GM21529 (cell line): ENCODE data around the gene RRM1.
A peak's percentile ranks its signal among the peaks of the same experiment; 100 is the strongest.
"Not testable (repeated sequence)": the region's sequence is repeated elsewhere in the genome, so short reads cannot be mapped to it uniquely, and the experiment has no call there.

ENCODE experiments used
- ATAC-seq: cut with Tn5 transposase; IDR thresholded peaks from one replicate; pipeline ENCODE4 v1.9.1; 2021; ENCODE audit not compliant: unreplicated experiment

RRM1 gene

DNA sequence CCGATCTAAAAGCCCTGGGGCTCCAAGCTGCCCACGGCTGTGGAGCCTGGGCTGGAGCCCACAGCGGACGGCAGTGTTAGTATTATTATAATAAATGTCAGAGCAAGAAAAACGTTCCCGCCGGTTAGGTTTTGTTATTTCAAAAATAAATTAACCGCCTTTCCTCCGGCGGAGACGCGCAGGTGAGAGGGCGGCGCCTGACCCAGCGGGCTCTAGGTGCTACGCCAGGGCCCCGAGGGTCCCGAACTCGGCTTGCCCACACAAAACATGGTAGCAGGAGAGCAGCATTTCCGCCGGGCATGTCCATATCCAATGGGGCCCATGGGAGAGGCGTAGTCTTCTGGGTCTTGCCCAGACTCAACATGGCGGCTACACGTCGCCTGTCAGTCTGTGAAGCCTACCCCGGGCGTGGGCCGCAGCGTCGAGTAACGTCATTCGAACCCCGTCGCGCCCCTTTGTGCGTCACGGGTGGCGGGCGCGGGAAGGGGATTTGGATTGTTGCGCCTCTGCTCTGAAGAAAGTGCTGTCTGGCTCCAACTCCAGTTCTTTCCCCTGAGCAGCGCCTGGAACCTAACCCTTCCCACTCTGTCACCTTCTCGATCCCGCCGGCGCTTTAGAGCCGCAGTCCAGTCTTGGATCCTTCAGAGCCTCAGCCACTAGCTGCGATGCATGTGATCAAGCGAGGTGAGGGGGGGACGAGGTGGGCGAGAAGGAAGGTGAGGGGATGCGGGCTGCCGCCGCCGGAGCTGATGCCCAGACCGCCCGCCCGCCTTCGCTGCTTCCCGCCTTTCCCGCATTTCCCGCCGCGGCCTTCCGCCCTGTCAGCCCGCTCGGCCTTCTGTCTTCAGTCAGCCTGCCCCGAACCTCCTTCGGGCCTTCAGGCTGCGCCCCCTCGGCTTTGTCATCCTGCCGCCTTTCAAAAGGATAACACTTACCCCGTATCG is at the start of gene RRM1:
TSS of gene RRM1 (plus strand) at position 452 of the 944 bp plus-strand sequence. CDS start at position 666, 214 bp downstream.
- ATAC-seq = peak; percentile 95

DNA sequence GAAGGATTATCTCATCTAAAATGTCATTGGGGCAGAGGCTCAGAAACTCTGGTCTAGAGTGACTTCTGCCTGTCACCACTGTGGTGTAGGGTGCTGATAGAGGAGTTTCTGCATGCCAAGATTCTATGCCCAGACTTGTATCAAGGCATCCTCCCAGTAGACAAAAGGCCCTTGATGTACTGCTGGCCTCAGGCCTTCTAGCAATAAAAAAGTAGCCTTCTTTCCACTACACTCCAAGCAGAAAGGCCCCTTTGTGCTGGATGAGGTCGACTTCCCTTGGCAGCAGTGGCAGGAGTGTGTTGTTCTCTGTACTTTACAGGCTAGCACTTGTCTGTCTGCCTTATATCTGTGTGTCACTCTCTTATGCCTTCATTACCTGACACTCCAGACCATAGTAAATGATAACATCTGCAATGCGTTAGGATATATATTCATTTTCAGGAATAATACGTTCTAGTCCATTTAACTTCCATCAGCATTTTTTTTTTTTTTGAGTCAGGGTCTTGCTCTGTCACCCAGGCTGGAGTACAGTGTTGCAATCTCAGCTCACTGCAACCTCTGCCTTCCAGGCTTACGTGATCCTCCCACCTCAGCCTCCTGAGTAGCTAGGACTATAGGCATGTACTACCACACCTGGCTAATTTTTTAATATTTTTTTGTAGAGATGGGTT is 49.5 kb upstream of the RRM1 start:
- ATAC-seq = no peak

DNA sequence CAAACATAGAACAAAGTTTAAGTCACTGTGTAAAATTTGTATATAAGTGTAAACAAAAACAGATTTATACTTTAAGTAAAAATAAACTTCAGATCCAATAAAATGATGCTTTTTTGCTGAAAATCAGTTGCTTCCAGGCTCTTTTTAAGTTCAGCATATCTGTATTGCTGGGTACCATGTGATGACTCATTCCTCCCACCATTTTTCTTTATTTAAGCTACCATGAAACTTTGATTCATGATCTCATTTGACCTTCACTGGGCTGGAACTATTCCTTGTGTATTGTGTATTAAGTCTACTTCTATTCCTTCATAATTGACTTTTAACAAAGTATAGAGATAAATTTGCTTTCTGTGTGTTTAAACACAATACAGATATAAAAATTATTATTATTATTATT is 46.3 kb upstream of the RRM1 start:
- no peak for ATAC-seq

DNA sequence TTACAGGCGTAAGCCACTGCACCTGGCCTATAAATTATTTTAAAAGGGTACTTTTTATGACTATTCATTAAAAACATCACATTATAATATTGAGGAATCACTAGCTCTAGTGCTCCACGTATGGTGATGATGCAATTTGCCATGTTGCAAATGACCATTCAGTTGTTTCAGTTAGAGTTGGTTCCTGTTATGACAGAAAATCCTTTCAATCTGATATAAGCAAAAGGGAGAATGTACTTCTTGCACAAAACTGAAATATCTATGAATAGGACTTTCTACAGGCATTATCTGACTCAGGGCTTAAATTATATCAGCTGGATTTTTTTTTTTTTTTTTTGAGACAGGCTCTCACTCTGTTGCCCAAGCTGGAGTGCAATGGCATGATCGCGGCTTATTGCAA is 45.6 kb upstream of the RRM1 start:
- ATAC-seq = no peak

DNA sequence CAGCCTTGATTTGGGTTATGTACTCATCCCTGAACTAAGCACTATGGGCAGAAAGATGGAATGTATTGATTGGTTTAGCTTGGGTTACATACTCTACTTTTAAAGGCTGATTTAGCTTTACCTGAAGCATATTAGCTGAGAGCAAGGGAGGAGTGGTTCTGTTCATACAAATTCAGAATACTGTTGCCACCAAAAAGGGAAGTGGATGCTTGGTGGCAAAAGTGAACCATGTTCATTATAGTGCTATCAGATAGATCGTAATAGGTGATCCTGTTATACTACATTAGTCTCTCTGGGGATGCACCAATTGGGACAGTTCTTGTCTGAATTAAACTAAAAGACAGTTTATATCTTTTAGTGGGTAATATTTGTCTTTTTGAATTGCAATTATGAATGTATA is 44.5 kb upstream of the RRM1 start:
- no peak for ATAC-seq

DNA sequence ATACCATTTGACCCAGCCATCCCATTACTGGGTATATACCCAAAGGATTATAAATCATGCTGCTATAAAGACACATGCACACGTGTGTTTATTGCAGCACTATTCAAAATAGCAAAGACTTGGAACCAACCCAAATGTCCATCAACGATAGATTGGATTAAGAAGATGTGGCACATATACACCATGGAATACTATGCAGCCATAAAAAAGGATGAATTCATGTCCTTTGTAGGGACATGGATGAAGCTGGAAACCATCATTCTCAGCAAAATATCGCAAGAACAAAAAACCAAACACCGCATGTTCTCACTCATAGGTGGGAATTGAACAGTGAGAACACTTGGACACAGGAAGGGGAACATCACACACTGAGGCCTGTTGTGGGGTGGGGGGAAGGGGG is 41.4 kb upstream of the RRM1 start:
- ATAC-seq = not testable (repeated sequence)

DNA sequence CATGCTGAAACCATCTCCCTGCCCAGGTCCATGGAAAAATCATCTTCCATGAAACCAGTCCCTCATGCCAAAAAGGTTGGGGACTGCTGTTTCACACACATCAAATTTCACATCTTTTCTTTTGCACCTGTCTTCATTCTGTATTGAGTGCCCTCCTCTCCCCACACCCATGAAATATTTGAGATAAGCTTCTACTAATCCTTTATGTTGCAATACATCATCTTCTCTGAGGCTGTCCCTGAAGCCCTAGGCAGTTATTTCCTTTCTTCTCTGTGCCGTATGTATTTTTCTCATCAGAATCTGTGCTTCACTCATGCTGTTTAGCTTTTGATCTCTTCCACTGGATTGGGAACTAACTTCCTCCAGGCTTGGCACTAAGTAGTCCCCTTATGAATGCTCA is 40.0 kb upstream of the RRM1 start:
- ATAC-seq = no peak

DNA sequence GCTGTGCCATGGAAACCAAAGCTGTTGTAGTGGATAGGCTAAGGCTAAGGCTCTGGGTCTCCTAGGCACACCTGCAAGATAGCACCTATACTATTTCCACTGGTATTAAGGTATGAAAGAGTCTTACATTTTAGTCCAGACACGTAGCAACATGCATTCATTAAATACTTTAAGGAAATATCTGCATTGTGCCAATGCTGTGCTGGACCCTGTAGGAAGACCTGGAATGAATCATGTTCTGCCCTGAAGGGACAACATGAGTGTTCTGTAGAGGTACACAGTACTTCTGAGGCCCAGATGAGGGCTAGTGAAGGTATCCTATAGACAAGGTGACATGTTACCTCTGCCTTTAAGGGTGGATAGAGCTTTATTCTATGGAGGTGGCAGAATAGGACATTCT is 35.2 kb upstream of the RRM1 start:
- ATAC-seq = no peak

DNA sequence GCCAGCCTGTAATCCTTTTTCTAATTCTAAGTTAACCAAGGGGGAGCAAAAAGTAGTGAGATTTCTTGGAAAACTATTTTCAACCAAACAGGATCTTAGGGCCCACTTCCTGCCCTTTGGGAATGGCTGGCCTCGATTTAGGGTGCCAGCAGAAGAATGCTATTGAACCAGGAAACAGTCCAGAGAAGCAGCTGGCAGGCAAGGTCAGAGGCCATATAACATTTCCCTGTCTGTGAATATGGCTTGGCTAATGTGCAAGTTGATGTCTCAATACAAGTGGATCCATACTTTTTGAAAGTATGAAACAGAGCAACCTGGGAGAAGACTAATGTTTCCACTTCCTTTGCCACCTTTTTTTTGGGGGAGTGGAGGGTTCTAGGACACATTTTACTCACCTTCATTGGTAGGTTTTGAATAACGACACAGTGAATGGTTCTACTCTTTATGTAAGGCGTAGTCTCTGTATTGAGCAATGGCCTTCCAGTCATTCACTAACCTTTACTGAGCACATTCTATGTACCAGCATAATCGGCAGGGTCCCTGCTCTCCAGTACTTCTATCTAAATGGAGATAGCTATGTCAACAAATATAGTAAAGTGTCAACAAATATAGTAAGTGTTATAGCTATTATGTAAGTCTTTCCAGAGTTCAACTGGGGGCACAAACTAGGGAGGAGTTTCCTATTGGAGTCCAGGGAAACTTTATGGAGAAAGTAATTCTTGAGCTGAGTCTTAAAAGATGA is 34.2 kb upstream of the RRM1 start:
- no peak for ATAC-seq

DNA sequence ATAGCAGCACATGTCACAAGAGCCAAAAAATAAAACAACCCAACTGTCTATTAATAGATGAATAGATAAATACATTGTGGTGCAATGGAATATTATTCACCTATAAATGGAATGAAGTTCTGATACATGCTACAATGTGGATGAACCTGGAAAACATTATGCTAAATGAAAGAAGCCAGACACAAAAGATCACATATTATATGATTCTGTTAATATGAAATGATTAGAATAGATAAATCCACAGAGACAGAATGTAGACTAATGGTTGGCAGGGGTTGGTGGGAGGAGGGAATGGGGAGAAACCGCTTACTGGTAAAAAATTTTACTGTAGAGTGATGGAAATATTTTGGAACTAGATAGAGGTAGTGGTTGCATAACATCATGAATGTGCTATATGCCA is 32.9 kb upstream of the RRM1 start:
- no peak for ATAC-seq

DNA sequence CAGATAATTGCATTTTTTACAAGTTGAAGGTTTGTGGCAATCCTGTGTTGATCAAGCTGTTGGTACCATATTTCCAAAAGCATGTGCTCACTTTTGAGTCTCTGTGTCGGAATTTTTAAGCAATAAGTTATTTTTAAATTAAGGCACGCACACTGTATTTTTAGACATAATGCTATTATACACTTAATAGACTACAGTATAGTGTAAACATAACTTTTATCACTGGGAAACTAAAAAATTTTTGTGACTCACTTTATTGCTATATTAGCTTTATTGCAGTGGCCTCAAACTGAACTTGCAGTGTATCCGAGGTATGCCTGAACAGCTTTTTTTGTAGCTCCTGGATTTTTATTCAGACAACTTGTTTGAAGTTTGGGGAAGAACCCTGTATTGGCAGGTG is 31.3 kb upstream of the RRM1 start:
- no peak for ATAC-seq

DNA sequence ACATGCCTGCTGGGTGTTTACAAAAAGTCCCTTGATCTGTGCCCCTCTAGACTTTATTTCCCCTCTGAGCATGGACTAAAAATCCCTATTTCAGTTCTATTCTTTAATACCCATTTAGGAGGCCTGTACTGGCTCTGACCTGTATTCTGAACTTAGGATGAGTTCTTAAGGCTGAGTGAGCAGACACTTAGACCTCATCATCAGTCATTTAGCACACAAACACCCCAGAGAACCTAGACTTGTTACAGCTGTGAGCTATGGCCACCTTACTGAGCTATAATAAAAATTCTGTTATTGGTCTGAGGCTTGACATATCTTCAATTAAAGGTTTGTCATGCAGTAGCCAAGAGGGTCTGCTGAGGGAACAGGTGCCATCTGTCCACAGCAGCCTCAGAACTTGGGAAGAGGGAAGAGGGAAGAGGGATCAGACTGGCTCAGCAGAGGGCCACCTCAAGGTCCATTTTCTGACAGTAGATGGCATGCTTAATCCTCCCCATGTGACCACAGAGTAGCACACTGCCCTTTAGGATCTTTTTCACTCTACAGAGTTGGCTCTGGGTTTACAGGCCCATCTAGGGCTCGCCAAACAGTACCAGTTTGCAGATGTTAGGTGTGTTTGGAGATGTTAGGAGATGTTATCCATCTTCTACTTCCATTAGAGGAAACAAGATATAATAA is 30.2 kb upstream of the RRM1 start:
- ATAC-seq = no peak

DNA sequence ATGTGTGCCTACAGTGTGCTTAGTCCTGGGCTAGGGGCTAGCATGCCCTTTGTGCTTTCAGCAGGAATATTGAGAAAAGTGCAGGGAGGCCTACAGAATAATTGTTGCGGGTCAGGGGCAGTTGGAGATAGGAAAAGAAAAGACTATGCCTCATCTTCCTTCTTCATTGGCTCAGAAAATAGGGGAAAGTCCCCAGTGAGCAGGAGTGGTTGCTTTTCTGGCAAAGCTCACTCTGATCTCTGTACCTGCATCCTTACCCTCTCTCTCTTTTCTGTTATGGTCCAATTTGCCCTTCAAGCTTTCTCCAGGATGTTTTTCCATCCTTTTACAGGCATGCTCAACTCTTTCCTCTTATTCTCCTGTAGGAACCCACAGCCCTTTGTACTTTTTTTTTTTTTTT is 29.5 kb upstream of the RRM1 start:
- ATAC-seq = no peak

DNA sequence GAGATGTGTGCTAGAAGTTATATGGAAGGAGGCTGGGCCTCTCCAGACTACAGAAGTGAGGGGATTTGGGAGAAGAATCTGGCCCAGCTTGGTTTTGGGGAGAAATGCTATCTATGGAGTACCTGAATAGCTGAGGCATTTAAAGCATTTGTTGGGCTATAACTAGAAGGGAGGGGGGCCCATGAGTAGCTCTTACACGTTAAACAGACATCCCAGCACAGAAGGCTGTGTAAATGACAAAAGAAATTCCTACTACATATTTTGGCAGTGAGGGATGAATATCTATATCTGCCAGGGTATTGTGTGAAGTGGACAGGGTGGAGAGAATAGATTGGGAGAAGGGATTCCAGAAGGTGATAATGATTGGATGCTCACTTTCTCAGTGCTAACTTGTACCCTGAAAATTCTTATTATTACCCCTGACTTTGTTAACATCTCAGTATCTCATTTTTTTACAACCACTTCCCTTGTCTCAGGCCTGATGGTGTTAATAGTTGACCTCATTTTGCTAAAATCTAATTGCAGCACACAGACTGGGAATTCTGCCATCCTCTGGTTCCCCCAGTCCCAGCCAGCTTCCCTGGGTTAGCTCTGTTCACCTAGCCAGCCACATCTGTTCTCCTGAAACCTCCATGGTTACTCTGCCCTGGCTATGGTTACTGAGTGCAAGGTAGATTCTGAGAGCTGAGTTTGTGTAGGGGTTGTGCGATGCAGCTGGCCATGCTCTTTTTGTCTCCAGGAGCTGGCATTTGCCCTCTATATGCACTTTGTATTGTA is 28.8 kb upstream of the RRM1 start:
- no peak for ATAC-seq

DNA sequence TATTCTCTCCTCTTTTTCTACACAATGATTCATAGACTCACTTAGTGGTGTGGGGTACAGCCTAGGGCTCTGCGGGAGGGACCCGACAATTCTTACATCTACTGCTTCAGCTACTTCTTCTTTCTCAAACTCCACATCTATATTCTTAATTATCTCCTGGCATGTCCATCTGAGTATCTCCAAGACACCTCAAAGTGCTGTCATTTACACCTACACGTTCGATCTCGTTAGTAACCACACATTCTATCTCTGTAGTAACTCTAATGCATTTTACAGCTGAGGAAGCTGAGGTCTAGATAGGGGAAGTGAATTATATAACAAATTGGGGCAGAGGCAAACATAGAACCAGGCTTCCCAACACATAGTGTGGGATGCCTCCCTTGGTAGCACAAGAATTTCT is 27.7 kb upstream of the RRM1 start:
- ATAC-seq = no peak

DNA sequence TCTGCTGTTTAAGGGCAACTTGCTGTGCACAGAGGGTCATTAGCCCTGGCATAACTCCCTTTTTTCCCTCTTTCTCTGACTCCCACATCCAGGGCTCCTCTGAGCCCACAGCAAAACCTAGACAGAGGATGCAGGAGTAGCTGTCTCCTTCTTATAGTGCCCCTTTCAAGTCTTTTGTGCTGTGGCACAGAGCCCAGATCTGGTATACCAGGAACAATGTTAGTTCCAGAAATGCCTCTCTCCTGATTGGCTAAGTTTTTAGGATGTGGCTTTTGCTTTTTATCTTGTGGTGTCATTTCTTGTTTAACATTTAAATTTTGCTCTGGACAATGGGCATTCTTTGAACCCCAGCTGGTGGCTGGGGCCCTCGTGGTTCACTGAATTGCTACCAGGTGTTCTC is 25.6 kb upstream of the RRM1 start:
- ATAC-seq = no peak

DNA sequence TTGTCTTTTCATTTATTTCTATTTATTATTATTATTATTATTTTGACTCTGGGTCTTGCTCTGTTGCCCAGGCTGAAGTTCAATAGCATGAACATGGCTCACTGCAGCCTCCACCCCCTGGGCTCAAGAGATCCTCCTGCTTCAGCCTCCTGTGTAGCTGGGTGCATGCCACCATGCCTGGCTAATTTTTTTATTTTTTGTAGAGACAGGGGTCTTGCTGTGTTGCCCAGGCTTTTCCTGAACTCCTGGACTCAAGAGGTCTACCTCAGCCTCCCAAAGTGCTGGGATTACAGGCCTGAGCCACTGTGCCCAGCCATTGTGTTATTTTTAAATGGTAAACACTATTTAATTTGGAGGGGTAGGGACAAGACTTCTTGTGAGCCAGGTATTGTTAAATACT is 23.3 kb upstream of the RRM1 start:
- ATAC-seq = no peak

DNA sequence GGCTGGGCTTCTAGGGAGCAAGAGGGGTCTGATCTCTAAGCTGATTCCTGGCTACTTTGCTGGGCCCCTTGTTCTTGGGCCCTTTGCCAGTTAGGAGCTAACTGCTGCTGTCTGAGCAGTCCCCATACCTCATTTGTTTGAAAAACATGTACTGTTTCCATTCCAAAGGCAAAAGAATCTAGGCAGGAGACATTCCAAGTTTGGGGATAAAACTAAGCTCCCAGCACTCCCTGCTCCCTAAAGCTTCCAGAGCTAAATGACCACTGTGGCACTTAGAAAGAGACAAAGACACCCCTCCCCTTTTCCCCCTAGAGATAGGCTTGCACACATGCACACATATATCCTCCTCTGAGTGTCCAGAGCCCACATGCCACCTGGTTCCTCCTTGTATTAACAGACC is 22.7 kb upstream of the RRM1 start:
- ATAC-seq = no peak

DNA sequence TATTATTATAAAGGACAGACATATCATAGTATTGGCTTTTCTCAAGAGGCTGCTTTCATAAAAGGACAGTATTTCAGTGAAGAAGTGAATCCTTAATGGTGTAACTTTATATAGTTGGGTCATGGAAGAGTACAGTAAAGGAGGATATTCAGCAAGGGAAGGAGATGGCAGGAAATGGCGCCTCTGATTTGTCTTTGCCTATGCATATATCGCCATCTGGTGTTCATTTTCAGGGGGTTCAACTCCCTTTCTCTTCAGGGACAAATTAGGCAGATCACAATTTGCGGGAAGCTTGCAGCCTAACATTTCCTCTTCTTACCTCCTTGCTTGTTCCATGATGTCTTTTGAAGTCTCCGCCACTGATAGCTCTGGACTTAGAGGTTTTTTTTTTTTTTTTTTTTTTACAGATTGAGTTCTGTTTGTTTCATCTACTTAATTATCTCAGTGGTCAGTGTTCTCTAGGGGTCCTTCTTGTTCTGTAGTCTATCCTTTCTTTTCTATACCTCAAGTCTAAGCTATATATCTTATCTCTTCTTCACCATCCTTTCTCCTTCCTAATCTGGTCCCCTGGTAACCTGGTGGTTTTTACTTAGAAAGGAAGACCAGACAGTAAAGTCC is 21.8 kb upstream of the RRM1 start:
- ATAC-seq = peak; percentile 66

DNA sequence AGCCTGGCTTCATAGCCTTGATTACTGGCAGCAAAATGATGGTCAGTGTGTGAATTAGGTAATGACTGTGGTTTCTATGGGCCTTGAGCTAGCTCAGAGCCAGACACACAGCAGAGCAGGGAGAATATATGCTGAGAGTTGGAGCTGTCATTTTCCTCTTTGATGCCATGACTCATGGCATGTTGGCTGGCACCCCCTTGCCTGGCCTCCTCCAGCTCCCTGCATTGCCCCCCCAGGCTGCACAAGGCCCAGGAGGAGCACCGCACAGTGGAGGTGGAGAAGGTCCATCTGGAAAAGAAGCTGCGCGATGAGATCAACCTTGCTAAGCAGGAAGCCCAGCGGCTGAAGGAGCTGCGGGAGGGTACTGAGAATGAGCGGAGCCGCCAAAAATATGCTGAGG is 20.3 kb upstream of the RRM1 start:
- ATAC-seq = no peak
